Colonic mucosa (tissue), 4 donors: ENCODE results near the gene ZNF654. TPM values are rescaled to one million over a fixed set of nuclear protein-coding genes. Genes with fewer than 3 reads are reported as not detected.
A peak's percentile ranks its signal among the peaks of the same experiment; 100 is the strongest.

Experiments used
- DNase-seq: peaks from one replicate; pipeline ENCODE4 v3.0.0-alpha.2; 2020
- H3K27ac ChIP-seq: fragments of 200-600 bp; one replicate; pipeline ENCODE4 v1.8.0; 2021
- H3K27me3 ChIP-seq: fragments of 200-600 bp; one replicate; pipeline ENCODE4 v1.8.0; 2021
- H3K36me3 ChIP-seq: fragments of 200-600 bp; one replicate; pipeline ENCODE4 v1.8.0; 2021
- H3K4me1 ChIP-seq: fragments of 200-600 bp; one replicate; pipeline ENCODE4 v1.8.0; 2021; ENCODE audit warnings: mild to moderate bottlenecking
- H3K4me3 ChIP-seq: fragments of 200-600 bp; one replicate; pipeline ENCODE4 v1.8.0; 2021
- H3K9ac ChIP-seq, 2 donors: one replicate each; pipeline ENCODE4 v1.7.0; 2013; ENCODE audit warnings: control low read depth in 2 of 2, low read depth in 2 of 2, low read length in 2 of 2
- H3K9me3 ChIP-seq: fragments of 200-600 bp; one replicate; pipeline ENCODE4 v1.8.0; 2021
- CTCF ChIP-seq: fragments of 200-600 bp; IDR thresholded peaks from one replicate; pipeline ENCODE4 v1.8.0; 2022; ENCODE audit warnings: antibody characterized with exemption, mild to moderate bottlenecking
- intact Hi-C: fragments of 100-400 bp; cut with DNase I; formaldehyde crosslinking; loops from one replicate; pipeline ENCODE4 v1.14.1; 2022
- total RNA-seq, 2 donors: library from RNA; stranded (reverse); fragmentation: NEBNext Ultra II Directional in 1 of 2; extraction: Animal tissue kit (Norgen Biotek cat#: 25700) in 1 of 2; gene quantifications; one replicate each; pipeline ENCODE4 v1.2.1, GENCODE V29; 2021
- donor health status: healthy.
- donor health status: DM: no; HTN: no; CAD: no.
- donor health status: DM: no; HTN: no; CAD: no.

ZNF654 gene
- total RNA-seq, 2 donors from 2014 or later, result 12.1 to 24.5 TPM

- H3K27me3 ChIP-seq, result no peaks in the 10 kb centered on the region
- intact Hi-C loops, result no loop called here
- H3K36me3 ChIP-seq, result no peaks in the 10 kb centered on the region
- no peak overlapping the region for H3K27ac ChIP-seq
- no peaks in the 10 kb centered on the region for H3K9me3 ChIP-seq
- no peak for TF ChIP-seq CTCF
- no peak for DNase-seq
- no peak overlapping the region for H3K9ac ChIP-seq
- H3K4me1 ChIP-seq, result no peaks in the 10 kb centered on the region
- no peak overlapping the region for H3K4me3 ChIP-seq
Measured at GRCh38 chr3:88044411-88044810, 14.6 kb upstream of the ZNF654 start.

- TF ChIP-seq CTCF, result no peak
- no peak overlapping the region for H3K4me3 ChIP-seq
- H3K4me1 ChIP-seq, result no peaks in the 10 kb centered on the region
- no peak for DNase-seq
- H3K9me3 ChIP-seq, result no peaks in the 10 kb centered on the region
- no peak overlapping the region for H3K9ac ChIP-seq
- H3K27me3 ChIP-seq, result no peaks in the 10 kb centered on the region
- H3K27ac ChIP-seq, result no peak overlapping the region
- intact Hi-C loops, result no loop called here
- H3K36me3 ChIP-seq, result no peaks in the 10 kb centered on the region
Measured at GRCh38 chr3:88046766-88047165, 12.3 kb upstream of the ZNF654 start.

- no peak for TF ChIP-seq CTCF
- intact Hi-C loops, result no loop called here
- no peak for DNase-seq
Measured at GRCh38 chr3:88057630-88058305, 1.3 kb upstream of the ZNF654 start.

GRCh38 chr3:88058306-88058580, 812 bp upstream of the ZNF654 start:
- intact Hi-C loops, result no loop called here
- TF ChIP-seq CTCF, result no peak
- Histone ChIP-seq H3K9me3 (no peaks in the 10 kb centered on the region), H3K4me3 (peak overlapping the region; percentile 87), H3K36me3 (no peaks in the 10 kb centered on the region), H3K9ac (peak overlapping the region; percentile 67 to 73), H3K27me3 (no peaks in the 10 kb centered on the region), H3K27ac (peak overlapping the region; percentile 96), H3K4me1 (peaks cover 4% of the 10 kb centered on the region)
- DNase-seq, result no peak

More at GRCh38 chr3:88057630-88058305, 1.3 kb upstream of the ZNF654 start:
- Histone ChIP-seq H3K27me3 (no peaks in the 10 kb centered on the region), H3K9ac (peak overlapping the region; percentile 67 to 73), H3K9me3 (no peaks in the 10 kb centered on the region), H3K27ac (peak overlapping the region; percentile 96), H3K4me3 (peak overlapping the region; percentile 87), H3K4me1 (peaks cover 4% of the 10 kb centered on the region), H3K36me3 (no peaks in the 10 kb centered on the region)

GRCh38 chr3:88059380-88060170, 520 bp downstream of the ZNF654 start:
- no peaks in the 10 kb centered on the region for H3K9me3 ChIP-seq

More at GRCh38 chr3:88059380-88060170, 520 bp downstream of the ZNF654 start:
- Histone ChIP-seq H3K4me1 (peaks cover 4% of the 10 kb centered on the region), H3K27ac (peak overlapping the region; percentile 96), H3K9ac (peak overlapping the region; percentile 76 to 81), H3K4me3 (peak overlapping the region; percentile 87), H3K36me3 (no peaks in the 10 kb centered on the region), H3K27me3 (no peaks in the 10 kb centered on the region)
- DNase-seq, result peak; percentile 47
- TF ChIP-seq CTCF, result no peak
- intact Hi-C loops, result loop anchor here (5.0 kb wide), 1 partner anchor 88 kb away; the partner anchor contains the start of gene C3orf38
